GM19043 (cell line): ENCODE results near the gene PRKCSH.

ENCODE experiments used
- ATAC-seq: cut with Tn5 transposase; IDR thresholded peaks from one replicate; pipeline ENCODE4 v1.9.1; 2021; ENCODE audit warnings: low read depth; ENCODE audit not compliant: unreplicated experiment

PRKCSH gene

DNA sequence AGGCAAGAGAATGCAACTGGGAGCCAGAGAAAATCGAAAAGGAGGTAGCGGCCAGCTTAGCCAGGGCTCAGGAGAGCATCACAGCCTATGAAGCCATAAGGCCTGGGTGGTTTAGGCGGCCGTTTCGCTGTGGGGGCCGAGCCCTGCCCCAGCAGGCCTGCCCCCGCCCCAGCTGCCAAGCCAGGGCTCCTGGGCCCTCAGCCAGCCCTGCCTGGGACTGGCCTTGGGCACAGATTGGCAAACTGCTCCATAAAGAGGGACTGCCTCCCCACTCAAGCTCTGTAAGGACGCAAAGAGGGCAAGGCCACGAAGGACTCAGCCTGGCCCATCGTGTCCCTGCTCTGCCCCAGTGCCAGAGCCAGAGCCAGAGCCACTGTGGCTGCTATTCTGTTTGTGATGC, 60.0 kb downstream of the PRKCSH start:
- no peak for ATAC-seq

DNA sequence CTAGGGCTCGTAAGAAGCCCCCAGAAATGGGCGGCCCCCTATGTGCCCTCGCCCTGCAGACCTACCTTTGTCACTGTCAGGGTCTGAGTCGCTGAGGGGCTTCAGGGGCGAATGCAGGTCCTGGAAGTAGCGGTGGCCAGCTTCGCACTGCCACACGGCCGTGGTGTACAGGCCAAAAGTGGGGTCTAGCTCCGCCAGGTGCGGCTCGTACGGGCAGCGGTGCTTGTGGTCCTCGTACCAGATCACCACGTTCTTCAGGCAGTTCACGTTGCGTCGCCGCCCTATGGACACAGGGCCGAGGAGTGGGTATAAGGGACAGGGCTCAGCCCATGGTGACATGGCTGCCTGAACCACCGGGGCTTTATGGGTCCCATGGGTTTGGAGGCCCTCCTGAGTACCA, 60.5 kb downstream of the PRKCSH start:
- ATAC-seq: no peak

GRCh38 chr19:11496391-11497163, 61.1 kb downstream of the PRKCSH start:
- no peak for ATAC-seq

DNA sequence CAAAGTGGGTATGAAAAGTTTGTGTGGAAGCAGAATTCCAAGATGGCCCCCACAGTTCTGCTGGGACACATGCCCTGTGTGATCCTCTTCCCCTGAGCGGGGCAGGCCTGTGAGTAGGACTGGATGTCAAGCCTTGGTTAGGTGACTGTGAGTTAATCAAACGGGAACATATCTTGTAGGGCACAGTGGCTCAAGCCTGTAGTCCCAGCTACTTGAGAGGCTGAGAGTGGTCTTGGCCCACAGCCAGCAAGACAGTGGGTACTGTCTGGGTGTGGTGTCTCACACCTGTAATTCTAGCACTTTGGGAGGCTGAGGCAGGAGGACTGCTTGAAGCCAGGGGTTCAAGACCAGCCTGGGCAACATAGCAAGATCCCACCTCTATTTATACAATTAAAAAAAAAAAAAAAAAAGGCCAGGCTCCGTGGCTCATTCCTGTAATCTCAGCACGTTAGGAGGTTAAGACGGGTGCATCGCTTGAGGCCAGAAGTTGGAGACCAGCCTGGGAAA, 63.8 kb downstream of the PRKCSH start:
- no peak for ATAC-seq

DNA sequence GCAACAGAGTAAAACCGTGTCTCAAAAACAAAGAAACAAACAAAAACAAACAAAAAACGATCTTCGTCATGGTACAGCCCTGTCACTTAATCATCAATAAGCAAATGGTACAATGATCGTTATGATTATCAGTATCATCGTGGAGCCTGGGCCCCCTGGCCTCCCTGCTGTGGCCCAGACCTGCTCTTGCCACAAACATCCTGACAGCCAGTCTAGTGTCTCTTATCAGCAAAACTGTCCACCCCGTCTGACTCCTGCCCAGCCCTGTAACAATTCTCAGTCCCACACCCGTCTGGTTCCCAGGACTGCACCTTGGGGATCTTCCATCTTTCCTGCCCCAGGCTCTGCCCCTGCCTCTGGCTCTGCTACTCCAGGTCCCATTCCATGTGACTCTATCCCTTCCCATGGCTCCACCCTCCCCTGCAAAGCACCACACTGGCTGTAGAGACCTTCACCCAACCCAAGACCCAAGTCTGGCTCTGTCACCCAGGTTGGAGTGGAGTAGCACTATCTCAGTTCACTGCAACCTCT, 64.5 kb downstream of the PRKCSH start:
- no peak for ATAC-seq
